Uterus (tissue), 2 donors: ENCODE measurements around the gene MYO16.

Experiments used
- POLR2A ChIP-seq, 2 donors: fragments of 450-650 bp; IDR thresholded peaks; one replicate each; pipeline ENCODE4 v1.6.1; 2016; ENCODE audit warnings: antibody characterized with exemption in 2 of 2, mild to moderate bottlenecking in 1 of 2, moderate library complexity in 1 of 2
- TF ChIP-seq, protein P1 (sequence below), 4 experiments: fragments of 200-600 bp in 2 of 4; fragments of 450-650 bp in 2 of 4; sonication (generic) in 2 of 4; IDR thresholded peaks; one replicate each; pipeline ENCODE4 v1.5.1; 2016 to 2019; ENCODE audit warnings: antibody characterized with exemption in 4 of 4, mild to moderate bottlenecking in 2 of 4, moderate library complexity in 1 of 4

GRCh38 chr13:108959234-108959633 is 329.8 kb downstream of the MYO16 start:
- TF ChIP-seq, protein P1, sequence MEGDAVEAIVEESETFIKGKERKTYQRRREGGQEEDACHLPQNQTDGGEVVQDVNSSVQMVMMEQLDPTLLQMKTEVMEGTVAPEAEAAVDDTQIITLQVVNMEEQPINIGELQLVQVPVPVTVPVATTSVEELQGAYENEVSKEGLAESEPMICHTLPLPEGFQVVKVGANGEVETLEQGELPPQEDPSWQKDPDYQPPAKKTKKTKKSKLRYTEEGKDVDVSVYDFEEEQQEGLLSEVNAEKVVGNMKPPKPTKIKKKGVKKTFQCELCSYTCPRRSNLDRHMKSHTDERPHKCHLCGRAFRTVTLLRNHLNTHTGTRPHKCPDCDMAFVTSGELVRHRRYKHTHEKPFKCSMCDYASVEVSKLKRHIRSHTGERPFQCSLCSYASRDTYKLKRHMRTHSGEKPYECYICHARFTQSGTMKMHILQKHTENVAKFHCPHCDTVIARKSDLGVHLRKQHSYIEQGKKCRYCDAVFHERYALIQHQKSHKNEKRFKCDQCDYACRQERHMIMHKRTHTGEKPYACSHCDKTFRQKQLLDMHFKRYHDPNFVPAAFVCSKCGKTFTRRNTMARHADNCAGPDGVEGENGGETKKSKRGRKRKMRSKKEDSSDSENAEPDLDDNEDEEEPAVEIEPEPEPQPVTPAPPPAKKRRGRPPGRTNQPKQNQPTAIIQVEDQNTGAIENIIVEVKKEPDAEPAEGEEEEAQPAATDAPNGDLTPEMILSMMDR (IDR thresholded peaks at IDR 0.05), result no peak
- no peak for TF ChIP-seq POLR2A (IDR thresholded peaks at IDR 0.05)
